K562 (cell line): ENCODE results near the gene PACSIN2.

Source experiments
- CREBBP ChIP-seq: IDR thresholded peaks from one replicate; pipeline ENCODE4 v1.6.1; 2012; ENCODE audit warnings: low read depth, mild to moderate bottlenecking, control low read depth, inconsistent platforms, low read length
- ESRRA ChIP-seq: fragments of 450-650 bp; IDR thresholded peaks from 2 replicates; pipeline ENCODE4 v1.6.1; 2014; ENCODE audit warnings: low read depth, mild to moderate bottlenecking, moderate library complexity, borderline replicate concordance
- GATAD2B ChIP-seq: fragments of 450-650 bp; IDR thresholded peaks from 2 replicates; pipeline ENCODE4 v1.6.1; 2017; ENCODE audit warnings: mild to moderate bottlenecking, borderline replicate concordance
- JUN ChIP-seq, 2 experiments: sonication (generic) in 1 of 2; formaldehyde crosslinking in 1 of 2; IDR thresholded peaks; 2 replicates each; pipeline versions ENCODE4 v1.6.1 to v1.8.0; 2012 to 2022; ENCODE audit warnings: borderline replicate concordance in 2 of 2, mild to moderate bottlenecking in 2 of 2, improper control_type of control experiment in 1 of 2, low read depth in 1 of 2, low read length in 1 of 2, missing genetic modification reagents in 1 of 2
- PATZ1 ChIP-seq: fragments of 250-450 bp; sonication (Bioruptor Pico); IDR thresholded peaks from 2 replicates; pipeline ENCODE4 v1.5.0; 2020; ENCODE audit warnings: mild to moderate bottlenecking, borderline replicate concordance
- POLR2AphosphoS5 ChIP-seq: IDR thresholded peaks from 2 replicates; pipeline ENCODE4 v1.6.1; 2011; ENCODE audit warnings: mild to moderate bottlenecking, low read depth, low read length, moderate library complexity; ENCODE audit not compliant: control insufficient read depth, insufficient read depth
- ZC3H11A ChIP-seq: IDR thresholded peaks from 2 replicates; pipeline ENCODE4 v1.6.1; 2012; ENCODE audit warnings: low read depth, low read length, improper control_type of control experiment
- ZNF407 ChIP-seq: fragments of 450-650 bp; IDR thresholded peaks from 2 replicates; pipeline ENCODE4 v1.6.1; 2016; ENCODE audit warnings: low read depth
- TF ChIP-seq, protein P1 (sequence below), 3 experiments: IDR thresholded peaks in 2 of 3; conservative IDR thresholded peaks in 1 of 3; 2 replicates each; pipeline ENCODE4 v1.5.1; 2011 to 2012; ENCODE audit warnings: low read length in 3 of 3, mild to moderate bottlenecking in 3 of 3, control low read depth in 2 of 3, improper control_type of control experiment in 1 of 3, inconsistent platforms in 1 of 3, low read depth in 1 of 3, mixed read lengths in 1 of 3, moderate library complexity in 1 of 3; ENCODE audit not compliant: insufficient read depth in 2 of 3
- TF ChIP-seq, protein P2 (sequence below): sonication (generic); formaldehyde crosslinking; IDR thresholded peaks from 2 replicates; pipeline ENCODE4 v1.8.1; 2023; ENCODE audit warnings: missing genetic modification reagents, mild to moderate bottlenecking, borderline replicate concordance

GRCh38 chr22:42866100-42866499 is 148.8 kb downstream of the PACSIN2 start:
- no peak for TF ChIP-seq ZC3H11A
- TF ChIP-seq ESRRA, result no peak
- no peak for TF ChIP-seq ZNF407
- TF ChIP-seq, protein P1, sequence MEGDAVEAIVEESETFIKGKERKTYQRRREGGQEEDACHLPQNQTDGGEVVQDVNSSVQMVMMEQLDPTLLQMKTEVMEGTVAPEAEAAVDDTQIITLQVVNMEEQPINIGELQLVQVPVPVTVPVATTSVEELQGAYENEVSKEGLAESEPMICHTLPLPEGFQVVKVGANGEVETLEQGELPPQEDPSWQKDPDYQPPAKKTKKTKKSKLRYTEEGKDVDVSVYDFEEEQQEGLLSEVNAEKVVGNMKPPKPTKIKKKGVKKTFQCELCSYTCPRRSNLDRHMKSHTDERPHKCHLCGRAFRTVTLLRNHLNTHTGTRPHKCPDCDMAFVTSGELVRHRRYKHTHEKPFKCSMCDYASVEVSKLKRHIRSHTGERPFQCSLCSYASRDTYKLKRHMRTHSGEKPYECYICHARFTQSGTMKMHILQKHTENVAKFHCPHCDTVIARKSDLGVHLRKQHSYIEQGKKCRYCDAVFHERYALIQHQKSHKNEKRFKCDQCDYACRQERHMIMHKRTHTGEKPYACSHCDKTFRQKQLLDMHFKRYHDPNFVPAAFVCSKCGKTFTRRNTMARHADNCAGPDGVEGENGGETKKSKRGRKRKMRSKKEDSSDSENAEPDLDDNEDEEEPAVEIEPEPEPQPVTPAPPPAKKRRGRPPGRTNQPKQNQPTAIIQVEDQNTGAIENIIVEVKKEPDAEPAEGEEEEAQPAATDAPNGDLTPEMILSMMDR (IDR thresholded peaks at IDR 0.05 in 2 of 3, conservative IDR thresholded peaks at IDR 0.05 in 1 of 3; ENCODE audit: insufficient read depth in 2 of 3, low read depth in 1 of 3, low read length in 3 of 3), result no peak
- TF ChIP-seq JUN (IDR thresholded peaks at IDR 0.05; ENCODE audit: borderline replicate concordance, low read depth, low read length), result no peak
- TF ChIP-seq JUN (CRISPR knock-in tag; IDR thresholded peaks at IDR 0.05; ENCODE audit: borderline replicate concordance), result no peak
- no peak for TF ChIP-seq POLR2AphosphoS5
- no peak for TF ChIP-seq GATAD2B
- no peak for TF ChIP-seq PATZ1 (CRISPR knock-in tag)
- TF ChIP-seq, protein P2, sequence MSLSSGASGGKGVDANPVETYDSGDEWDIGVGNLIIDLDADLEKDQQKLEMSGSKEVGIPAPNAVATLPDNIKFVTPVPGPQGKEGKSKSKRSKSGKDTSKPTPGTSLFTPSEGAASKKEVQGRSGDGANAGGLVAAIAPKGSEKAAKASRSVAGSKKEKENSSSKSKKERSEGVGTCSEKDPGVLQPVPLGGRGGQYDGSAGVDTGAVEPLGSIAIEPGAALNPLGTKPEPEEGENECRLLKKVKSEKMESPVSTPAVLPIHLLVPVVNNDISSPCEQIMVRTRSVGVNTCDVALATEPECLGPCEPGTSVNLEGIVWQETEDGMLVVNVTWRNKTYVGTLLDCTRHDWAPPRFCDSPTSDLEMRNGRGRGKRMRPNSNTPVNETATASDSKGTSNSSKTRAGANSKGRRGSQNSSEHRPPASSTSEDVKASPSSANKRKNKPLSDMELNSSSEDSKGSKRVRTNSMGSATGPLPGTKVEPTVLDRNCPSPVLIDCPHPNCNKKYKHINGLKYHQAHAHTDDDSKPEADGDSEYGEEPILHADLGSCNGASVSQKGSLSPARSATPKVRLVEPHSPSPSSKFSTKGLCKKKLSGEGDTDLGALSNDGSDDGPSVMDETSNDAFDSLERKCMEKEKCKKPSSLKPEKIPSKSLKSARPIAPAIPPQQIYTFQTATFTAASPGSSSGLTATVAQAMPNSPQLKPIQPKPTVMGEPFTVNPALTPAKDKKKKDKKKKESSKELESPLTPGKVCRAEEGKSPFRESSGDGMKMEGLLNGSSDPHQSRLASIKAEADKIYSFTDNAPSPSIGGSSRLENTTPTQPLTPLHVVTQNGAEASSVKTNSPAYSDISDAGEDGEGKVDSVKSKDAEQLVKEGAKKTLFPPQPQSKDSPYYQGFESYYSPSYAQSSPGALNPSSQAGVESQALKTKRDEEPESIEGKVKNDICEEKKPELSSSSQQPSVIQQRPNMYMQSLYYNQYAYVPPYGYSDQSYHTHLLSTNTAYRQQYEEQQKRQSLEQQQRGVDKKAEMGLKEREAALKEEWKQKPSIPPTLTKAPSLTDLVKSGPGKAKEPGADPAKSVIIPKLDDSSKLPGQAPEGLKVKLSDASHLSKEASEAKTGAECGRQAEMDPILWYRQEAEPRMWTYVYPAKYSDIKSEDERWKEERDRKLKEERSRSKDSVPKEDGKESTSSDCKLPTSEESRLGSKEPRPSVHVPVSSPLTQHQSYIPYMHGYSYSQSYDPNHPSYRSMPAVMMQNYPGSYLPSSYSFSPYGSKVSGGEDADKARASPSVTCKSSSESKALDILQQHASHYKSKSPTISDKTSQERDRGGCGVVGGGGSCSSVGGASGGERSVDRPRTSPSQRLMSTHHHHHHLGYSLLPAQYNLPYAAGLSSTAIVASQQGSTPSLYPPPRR (CRISPR knock-in tag), result no peak
- no peak for TF ChIP-seq CREBBP
